Mucosa of gallbladder (tissue), 1 donor: Measurements from ENCODE around the gene GREM2. TPM values are rescaled to one million over a fixed set of nuclear protein-coding genes. Genes with fewer than 3 reads are reported as not detected.

ENCODE experiments used
- DNase-seq: peaks from one replicate; pipeline ENCODE4 v3.0.0-alpha.2; 2020; ENCODE audit warnings: low spot score
- total RNA-seq: library from RNA; stranded (reverse); gene quantifications from one replicate; pipeline ENCODE4 v1.2.1, GENCODE V29; 2021
- donor health status: DM: no; HTN: no; CAD: no.

Gene GREM2
- total RNA-seq, 1 donor from 2014 or later: 52.2 TPM

GRCh38 chr1:240610636-240611035 is 1.3 kb downstream of the GREM2 start:
- DNase-seq: no peak

- DNase-seq: no peak
These were observed 2.4 kb downstream of the GREM2 start for GRCh38 chr1:240609527-240610060.

GRCh38 chr1:240608707-240609106 is 3.2 kb downstream of the GREM2 start:
- DNase-seq: no peak

- no peak for DNase-seq
These were observed 4.9 kb downstream of the GREM2 start for GRCh38 chr1:240607006-240607405.

DNA sequence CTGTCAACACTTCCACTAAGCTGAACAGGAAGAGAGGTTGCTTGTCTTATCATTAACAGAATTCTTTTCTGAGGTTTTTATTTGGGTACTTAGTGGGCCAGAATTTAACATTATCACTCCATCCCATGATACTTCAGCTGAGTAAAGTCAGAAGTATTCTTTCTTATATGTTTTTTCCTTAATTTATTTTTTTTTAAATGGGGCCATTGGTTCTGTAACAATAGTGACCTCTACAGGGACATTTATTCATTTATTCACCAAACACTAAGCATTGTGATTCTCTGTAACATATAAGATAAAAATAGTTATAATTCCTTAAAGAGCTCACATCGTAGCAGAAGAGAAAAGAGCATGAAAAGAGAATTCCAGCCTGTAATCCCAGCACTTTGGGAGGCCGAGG is 9.8 kb downstream of the GREM2 start:
- DNase-seq: no peak

- no peak for DNase-seq
These were observed 12.1 kb downstream of the GREM2 start for GRCh38 chr1:240599830-240600229.

- no peak for DNase-seq
These were observed 12.7 kb downstream of the GREM2 start for GRCh38 chr1:240599299-240599698.

GRCh38 chr1:240598216-240599001 is 13.5 kb downstream of the GREM2 start:
- DNase-seq: no peak

DNA sequence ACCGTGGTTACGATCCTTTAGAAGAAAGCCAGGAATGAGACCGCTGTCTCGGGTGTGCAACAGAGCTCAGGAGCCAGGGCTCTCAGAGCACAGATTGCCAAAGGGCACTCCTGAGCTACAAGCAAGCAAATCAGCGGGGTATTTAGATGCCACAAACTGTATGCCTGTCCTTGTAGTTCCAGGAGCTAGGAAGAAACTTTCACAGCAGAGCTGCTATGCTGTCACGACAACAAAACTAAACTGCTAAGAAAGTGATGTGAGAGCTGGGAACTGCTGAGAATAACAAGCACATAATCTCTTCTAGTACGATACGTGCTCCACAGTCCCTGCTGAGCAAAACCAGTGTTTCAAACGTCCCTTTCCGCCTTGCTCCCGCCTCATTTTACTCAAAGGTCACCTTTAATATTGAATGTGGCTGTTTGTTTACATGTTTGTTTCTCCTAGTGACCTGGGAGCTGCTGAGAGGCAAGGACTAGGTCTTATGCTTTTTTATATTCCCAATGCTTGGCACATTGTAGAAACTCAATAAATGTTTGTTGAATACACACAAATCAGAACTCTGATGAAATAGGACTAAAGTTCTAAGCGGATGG is 14.7 kb downstream of the GREM2 start:
- no peak for DNase-seq

DNA sequence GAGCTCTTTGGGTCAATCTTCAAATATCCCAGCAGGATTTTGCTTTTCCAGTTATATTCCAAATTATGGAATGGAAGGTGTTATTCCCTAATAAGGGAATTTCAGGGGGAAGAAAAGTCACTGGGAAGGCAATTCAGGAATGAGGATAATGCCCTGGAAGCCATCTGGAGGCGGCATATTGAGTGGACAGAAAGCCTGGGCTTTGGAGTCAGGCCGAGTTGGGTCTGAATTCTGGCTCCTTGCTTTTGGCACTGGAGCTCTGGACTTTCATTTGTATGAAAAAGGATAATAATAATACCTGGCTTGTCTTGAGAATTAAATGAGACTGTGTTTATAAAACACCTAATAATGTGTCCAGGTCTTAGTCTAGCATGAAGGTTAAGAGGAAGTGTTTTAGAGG is 16.5 kb downstream of the GREM2 start:
- DNase-seq: no peak

- DNase-seq: no peak
These were observed 20.4 kb downstream of the GREM2 start for GRCh38 chr1:240591564-240591963.

GRCh38 chr1:240591078-240591477 is 20.9 kb downstream of the GREM2 start:
- DNase-seq: no peak

DNA sequence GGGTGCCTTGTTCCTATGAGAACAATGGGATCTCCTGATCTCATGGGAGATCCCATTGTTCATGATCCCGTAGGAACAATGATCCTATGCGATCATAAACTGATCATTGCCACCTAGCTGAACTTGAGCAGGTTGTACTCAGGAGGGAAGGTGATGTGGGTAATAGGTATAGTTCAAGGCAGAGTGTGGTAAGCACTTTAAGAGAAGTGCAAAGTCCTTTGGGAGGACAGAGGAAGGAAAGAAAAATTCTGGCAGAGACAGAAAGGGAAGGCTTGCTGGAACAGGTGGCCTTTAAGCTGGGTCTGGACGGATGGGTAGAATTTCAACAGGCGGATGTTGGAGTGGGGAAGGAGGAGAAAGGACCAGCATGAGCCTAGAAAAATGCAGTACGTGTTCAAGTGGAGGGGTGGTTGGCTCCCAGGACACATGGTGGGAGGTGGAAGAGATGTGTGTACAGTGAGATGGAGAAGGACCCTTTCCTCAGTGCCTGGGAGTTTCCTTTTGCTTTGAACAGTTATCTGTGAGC is 22.3 kb downstream of the GREM2 start:
- DNase-seq: no peak

- DNase-seq: no peak
These were observed 25.9 kb downstream of the GREM2 start for GRCh38 chr1:240586006-240586405.

DNA sequence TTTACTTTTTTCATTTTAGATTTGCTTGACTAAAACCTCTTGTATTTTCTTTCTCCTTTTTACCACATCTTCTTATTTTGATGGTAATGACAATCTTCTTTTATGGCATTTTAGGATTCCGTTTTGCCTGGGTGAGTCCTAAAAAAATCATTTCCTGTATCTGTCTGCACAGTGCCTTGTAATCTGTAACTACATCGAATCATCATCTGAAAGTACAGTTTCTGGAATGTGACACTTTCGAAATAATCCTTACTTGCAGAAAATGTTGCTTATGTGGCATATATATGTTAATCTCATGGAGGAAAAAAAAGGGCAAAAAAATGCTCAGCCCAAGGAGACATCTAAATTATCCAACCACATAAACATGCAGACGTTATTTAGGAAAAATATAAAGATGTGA is 29.0 kb downstream of the GREM2 start:
- DNase-seq: no peak

- no peak for DNase-seq
These were observed 32.4 kb downstream of the GREM2 start for GRCh38 chr1:240579511-240579910.

- no peak for DNase-seq
These were observed 34.9 kb downstream of the GREM2 start for GRCh38 chr1:240577095-240577494.

GRCh38 chr1:240575981-240576662 is 35.8 kb downstream of the GREM2 start:
- DNase-seq: no peak

- DNase-seq: no peak
These were observed 39.6 kb downstream of the GREM2 start for GRCh38 chr1:240572328-240572727.

GRCh38 chr1:240571782-240572181 is 40.2 kb downstream of the GREM2 start:
- DNase-seq: no peak

GRCh38 chr1:240567066-240567465 is 44.9 kb downstream of the GREM2 start:
- no peak for DNase-seq

DNA sequence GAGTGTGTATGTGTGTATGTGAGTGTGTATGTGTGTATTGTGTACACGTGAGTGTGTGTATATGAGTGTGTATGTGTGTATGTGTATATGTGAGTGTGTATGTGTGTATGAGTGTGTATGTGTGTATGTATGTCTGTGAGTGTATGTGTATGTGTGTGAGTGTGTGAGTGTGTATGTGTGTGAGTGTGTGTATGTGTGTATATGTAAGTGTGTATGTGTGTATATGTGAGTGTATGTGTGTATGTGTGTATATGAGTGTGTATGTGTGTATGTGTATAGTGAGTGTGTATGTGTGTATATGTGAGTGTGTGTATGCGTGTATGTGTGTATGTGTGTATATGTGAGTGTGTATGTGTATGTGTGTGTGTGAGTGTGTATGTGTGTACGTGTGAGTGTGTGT is 49.2 kb downstream of the GREM2 start:
- no peak for DNase-seq
